ENCODE measurements around the gene ZNF700.

DNA sequence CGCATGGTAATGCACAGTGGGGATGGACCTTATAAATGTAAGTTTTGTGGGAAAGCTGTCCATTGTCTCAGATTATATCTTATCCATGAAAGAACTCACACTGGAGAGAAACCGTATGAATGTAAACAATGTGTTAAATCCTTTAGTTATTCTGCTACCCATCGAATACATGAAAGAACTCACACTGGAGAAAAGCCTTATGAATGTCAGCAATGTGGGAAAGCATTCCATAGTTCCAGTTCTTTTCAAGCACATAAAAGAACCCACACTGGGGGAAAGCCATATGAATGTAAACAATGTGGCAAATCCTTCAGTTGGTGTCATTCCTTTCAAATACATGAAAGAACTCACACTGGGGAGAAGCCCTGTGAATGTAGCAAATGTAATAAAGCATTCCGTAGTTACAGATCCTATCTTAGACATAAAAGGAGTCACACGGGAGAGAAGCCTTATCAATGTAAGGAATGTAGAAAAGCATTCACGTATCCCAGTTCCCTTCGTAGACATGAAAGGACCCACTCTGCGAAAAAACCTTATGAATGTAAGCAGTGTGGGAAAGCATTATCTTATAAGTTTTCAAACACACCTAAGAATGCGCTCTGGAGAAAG is 53.7 kb downstream of the ZNF700 start:
- TF ChIP-seq, protein P1, sequence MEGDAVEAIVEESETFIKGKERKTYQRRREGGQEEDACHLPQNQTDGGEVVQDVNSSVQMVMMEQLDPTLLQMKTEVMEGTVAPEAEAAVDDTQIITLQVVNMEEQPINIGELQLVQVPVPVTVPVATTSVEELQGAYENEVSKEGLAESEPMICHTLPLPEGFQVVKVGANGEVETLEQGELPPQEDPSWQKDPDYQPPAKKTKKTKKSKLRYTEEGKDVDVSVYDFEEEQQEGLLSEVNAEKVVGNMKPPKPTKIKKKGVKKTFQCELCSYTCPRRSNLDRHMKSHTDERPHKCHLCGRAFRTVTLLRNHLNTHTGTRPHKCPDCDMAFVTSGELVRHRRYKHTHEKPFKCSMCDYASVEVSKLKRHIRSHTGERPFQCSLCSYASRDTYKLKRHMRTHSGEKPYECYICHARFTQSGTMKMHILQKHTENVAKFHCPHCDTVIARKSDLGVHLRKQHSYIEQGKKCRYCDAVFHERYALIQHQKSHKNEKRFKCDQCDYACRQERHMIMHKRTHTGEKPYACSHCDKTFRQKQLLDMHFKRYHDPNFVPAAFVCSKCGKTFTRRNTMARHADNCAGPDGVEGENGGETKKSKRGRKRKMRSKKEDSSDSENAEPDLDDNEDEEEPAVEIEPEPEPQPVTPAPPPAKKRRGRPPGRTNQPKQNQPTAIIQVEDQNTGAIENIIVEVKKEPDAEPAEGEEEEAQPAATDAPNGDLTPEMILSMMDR (IDR thresholded peaks at IDR 0.05; ENCODE audit: insufficient read depth, low read length) = no peak
- TF ChIP-seq POLR2AphosphoS5 (IDR thresholded peaks at IDR 0.05; ENCODE audit: low read depth) (no peak), SPI1 (IDR thresholded peaks at IDR 0.05; ENCODE audit: borderline replicate concordance, low read depth) (no peak), GABPA (IDR thresholded peaks at IDR 0.05; ENCODE audit: low read depth) (no peak)
